GM19023 (cell line): ENCODE data around the gene SYNGAP1.

Experiments
- ATAC-seq: cut with Tn5 transposase; IDR thresholded peaks from one replicate; pipeline ENCODE4 v1.9.1; 2021; ENCODE audit warnings: mild to moderate bottlenecking, moderate library complexity; ENCODE audit not compliant: unreplicated experiment

Gene SYNGAP1

GRCh38 chr6:33420491-33421343, 852 bp downstream of the SYNGAP1 start:
- ATAC-seq, result no peak

DNA sequence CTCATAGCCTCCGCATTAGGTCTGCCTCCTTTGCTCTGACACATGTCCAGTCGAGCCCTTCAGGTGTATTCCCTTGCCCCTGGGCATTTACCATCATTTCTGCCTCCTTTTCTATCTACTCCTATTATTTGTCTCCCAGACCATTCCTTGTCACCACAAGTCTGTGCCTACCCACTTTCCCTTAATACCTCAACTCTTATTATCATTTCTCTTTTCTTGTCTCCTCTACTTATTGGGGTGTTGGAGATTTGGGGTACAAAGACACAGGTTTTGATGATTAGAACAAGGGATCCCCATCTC, 1.4 kb downstream of the SYNGAP1 start:
- ATAC-seq, result no peak

DNA sequence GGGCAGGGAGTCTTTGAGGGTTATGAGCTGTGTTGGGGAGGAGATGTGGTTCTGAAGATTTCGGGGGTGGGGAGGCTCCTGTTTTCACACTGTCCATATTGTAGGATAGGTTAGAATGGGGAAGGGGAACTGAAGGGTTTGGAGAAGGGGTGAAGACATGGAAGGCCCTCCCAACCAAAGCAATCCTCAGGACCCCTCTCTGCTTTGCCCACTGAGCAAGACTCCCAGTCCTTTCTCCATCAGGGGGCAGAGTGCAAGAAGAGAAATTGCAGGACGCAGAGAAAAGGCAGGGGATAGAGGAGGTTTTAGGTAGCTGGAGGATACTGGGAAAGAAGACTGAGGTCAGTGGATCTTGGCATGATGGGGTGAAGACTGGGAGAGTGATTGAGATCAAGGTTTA, 3.9 kb downstream of the SYNGAP1 start:
- ATAC-seq, result no peak

- ATAC-seq, result no peak
Measured at GRCh38 chr6:33424855-33425667, 5.2 kb downstream of the SYNGAP1 start.

DNA sequence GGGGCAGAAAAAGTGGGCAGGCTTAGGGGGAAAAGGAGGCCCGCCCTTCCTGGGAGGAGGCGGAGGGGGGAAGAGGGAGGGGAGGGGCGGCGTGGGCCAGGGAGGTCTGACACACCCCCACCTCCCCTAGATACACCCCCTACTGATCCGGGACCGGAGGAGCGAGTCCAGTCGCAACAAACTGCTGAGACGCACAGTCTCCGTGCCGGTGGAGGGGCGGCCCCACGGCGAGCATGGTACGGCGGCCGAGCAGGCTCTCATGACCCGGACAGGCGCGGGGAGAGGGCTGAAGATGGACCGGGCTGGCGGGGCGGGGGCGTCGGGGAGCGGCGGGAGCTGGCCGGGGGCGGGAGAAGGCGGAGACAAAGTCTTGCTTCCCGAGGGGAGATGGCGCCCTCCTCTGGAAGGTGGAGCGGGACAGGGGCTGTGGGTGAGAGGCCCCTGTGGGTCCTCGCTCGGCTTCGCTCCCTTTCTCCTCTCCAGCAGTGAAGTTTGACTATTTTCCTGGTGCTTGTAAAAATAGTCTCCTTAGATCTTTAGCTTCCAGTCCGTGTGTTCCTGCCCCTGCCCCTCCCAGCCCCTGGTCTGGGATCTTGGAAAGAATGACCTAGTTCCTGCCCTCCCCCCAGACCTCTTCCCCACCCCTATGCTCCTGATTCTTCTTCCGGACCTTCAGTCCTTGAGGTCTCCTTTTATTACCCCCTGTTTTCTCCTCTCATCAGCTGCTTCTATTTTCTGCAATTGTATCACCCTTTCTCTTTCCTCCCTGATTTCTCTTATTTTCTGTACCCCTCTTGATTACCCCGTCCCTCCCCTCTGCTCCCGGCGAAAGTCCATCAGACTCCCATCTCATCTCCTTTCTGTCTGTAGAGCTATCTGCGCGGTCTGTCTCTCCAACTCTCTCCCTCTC, 6.1 kb downstream of the SYNGAP1 start:
- ATAC-seq, result peak; percentile 42

- ATAC-seq, result no peak
Measured at GRCh38 chr6:33426590-33427511, 7.0 kb downstream of the SYNGAP1 start.

GRCh38 chr6:33427585-33428223, 7.8 kb downstream of the SYNGAP1 start:
- ATAC-seq, result no peak

DNA sequence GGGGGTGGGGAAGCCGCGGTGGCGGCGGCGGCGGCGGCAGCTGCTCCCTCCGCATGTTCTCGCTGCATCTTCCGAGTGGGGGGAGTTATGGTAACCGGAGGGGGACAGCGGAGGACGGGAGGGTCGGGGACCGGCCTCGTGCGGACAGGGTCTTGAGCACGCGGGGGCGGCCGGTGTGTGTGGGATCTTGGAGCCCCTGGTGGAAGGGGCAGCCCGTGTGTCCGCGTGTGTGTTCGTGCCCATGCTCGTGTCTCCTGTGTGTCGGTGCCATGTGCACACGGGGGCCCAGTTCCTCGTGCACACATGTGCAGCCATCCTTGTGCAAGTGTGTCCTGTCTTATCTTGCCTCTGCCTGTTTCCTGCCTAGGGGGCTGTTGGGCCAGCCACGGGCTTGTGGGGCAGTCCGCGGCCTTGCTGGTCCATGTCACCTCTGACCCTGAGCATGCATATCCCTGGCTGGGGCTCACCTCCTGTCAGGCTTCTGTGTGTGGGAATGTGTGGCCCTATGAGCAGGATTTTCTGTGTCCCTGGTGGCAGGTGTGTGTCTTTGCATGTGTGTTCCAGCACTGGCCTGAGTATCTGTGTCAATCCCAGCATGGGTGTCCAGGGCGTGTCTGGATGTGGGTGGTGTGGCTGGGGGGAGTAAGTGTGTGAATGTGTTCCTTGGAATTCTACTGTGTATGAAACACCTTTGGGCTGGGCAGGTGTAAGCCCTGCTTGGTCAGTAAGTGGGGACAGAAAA, 8.5 kb downstream of the SYNGAP1 start:
- no peak for ATAC-seq

DNA sequence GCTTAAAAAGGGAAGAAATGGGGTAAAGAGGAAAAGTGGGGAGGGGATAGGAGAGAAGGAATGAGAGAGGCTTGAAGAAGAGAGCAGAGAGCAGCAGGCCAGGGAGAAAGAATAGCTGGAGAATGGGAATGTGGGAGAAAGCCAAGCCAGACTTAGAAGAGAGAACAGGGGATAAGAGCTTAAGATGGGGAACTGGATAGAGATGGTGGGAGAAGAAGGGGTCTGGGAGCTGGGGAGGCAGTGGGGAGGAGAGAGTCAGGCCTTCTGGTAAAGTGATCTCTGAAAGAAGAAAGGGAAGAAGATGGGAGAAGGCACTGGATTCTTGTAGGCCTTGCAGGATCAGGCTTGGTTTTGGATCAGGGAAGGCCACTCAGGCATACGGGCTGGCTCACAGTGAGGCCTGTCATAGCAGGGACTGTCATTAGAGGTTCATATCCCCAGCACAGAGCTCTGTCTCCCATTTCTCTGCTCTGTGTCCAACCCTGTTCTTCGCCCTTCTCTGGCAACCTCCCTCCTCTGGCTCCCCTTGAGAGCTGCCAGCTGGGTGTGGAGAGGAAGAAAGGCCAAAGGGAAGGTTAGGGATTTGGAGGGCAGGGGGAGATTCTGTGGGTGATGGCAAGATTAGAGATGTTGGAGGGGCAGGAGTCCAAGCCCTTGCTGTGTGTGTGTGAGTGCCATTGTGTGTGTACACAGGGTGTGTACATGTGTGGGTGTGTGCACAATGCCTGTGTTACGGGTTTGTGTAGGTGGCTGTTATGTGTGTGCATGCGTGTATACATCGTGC, 9.3 kb downstream of the SYNGAP1 start:
- no peak for ATAC-seq

- no peak for ATAC-seq
Measured at GRCh38 chr6:33429750-33430052, 9.8 kb downstream of the SYNGAP1 start.

DNA sequence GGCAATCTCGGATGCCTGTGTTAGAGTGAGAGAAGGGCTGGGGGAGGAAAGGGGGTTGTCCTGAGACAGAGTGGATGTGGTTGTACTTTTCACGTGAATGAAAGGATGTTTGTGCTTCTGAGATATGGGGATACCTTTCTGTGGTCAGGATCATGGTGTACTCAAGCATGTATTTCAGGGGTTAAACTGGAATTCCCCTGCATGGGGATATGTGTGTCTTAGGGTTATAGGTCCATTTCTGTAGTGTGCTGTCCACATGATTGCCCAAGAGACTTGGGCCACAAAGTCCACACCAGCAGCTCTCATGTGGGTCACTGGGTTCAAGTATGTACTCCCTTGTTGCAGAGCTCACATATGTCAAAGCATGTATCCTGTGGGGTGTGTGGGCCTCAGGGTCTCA, 10.5 kb downstream of the SYNGAP1 start:
- ATAC-seq, result no peak

DNA sequence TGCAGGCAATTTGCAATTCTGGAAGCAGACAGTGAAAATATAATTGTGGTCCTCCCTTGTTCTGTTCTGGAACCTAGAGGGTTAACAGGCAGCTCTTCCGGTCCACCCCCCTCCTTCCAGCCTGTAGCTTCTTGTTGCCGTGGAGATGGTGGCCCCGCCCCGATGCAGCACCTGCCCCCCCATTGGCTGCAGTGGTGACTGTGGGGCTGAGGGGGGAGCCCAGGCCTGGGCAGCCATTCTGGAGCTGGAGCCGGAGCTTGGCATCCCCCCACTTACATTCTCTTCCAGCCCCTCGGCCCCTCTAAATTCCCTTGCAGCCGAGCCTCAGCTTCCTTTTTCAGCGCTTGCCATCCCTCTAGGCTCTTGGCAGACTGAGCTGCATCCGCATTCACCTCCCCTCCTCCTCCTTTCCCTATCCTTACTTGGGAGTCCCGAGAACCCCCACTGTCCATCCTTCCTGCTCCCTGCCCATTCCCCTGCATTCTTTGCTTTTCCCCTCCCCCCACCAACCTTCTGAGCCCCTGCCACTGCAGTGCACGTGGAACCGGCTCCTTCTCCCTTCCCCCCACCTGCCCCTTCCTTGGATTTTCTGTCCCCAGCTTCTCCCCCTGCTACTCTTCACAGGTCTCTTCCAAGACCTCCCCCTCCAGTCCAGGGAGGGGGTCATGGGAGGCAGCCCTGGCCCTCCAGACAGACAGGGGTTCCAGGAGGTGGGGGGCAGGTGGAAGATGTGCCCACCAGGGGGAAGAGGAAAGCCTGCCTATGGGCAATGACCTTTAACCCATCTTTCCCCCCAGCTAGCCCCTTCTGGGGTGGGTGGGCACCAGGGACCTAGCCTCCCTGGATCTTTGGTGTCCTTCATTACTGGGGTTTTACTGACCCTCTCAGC, 11.4 kb downstream of the SYNGAP1 start:
- ATAC-seq, result peak; percentile 49

GRCh38 chr6:33431880-33432541, 12.1 kb downstream of the SYNGAP1 start:
- no peak for ATAC-seq

DNA sequence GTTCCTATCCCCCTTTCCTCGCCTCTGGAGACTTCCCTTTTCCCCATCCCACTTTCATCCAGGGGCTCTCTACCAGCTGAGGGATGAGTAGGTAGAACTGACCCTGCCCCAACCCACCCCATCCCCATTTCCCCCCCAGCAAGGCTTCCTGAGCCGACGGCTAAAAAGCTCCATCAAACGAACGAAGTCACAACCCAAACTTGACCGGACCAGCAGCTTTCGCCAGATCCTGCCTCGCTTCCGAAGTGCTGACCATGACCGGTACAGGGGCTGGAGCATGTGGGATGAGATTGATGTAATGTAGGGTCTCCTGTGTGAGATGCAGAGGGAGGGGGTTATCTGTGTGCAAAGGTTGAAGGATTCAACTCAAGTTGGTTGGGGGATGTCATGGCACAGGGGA, 12.7 kb downstream of the SYNGAP1 start:
- ATAC-seq, result no peak

- ATAC-seq, result no peak
Measured at GRCh38 chr6:33433001-33433543, 13.2 kb downstream of the SYNGAP1 start.

DNA sequence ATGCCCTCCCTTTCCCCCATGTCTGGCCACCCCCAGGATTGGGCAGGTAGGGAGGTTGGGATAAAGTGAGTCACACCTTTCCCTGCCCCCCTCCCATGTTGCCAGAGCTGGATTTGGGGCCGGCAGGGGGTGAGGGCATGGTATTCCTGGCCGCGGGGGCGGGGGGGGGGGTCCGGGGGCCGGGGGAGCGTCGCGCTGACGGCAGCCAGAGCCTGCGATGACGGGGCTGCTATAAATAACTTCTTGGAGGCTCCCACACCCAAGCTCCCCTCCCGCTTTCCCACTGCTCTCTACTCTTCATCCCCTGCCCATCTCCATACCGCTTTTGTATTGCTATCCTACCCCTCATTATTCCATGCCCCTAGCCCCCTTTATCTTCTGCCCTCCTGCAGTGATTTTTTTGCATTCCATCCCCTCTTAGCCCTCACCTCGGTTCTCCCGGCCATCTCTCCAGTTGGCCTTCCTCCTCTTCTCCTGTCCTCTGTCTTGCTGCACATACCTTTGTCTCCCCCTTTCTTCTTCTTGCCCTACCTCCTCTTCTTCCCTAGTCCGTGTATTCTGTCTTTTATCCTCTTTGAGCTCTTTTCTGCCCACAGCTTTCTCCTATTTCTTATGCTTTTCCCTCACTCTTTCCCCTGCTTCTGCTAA, 13.8 kb downstream of the SYNGAP1 start:
- ATAC-seq, result no peak
